CD4-positive, alpha-beta T cell (primary cell): Measurements from ENCODE around the gene AIF1. TPM values are rescaled to one million over a fixed set of nuclear protein-coding genes. Genes with fewer than 3 reads are reported as not detected.

Experiments
- ATAC-seq: fragments of 200-7000 bp; cut with Tn5 transposase; one replicate; pipeline ENCODE4 v1.10.0; 2022; ENCODE audit warnings: mild to moderate bottlenecking; ENCODE audit not compliant: poor library complexity
- CTCF ChIA-PET: fragments of 350-600 bp; sonication (Branson Sonifier 250); formaldehyde crosslinking; loops from one replicate; lab custom pipeline; 2021; ENCODE audit warnings: antibody characterized with exemption, inconsistent platforms; lab: Charles Lee
- POLR2A ChIA-PET: fragments of 350-600 bp; sonication (Branson Sonifier 250); formaldehyde crosslinking; loops from one replicate; lab custom pipeline; 2021; ENCODE audit warnings: antibody characterized with exemption, inconsistent platforms; lab: Charles Lee
- DNase-seq, 14 experiments: peaks; one replicate each; pipeline ENCODE4 v3.0.0-alpha.2; 2013 to 2020; ENCODE audit warnings: mixed read lengths in 2 of 14
- H3K27ac ChIP-seq, 2 donors: one replicate each; pipeline versions ENCODE4 v1.5.1 to v1.7.0; 2013; ENCODE audit warnings: low read length in 2 of 2, low read depth in 1 of 2, mild to moderate bottlenecking in 1 of 2
- H3K27me3 ChIP-seq, 2 experiments: 1 replicate in 1 of 2; 2 replicates in 1 of 2; pipeline versions ENCODE4 v1.6.1 to v1.7.0; 2013; ENCODE audit warnings: low read length in 2 of 2, control low read depth in 1 of 2, mild to moderate bottlenecking in 1 of 2, moderate library complexity in 1 of 2; ENCODE audit not compliant: insufficient read depth in 2 of 2, control insufficient read depth in 1 of 2
- H3K36me3 ChIP-seq: one replicate; pipeline ENCODE4 v1.6.1; 2013; ENCODE audit warnings: low read length, control low read depth; ENCODE audit not compliant: insufficient read depth
- H3K4me1 ChIP-seq: one replicate; pipeline ENCODE4 v1.6.1; 2013; ENCODE audit warnings: low read length, control low read depth; ENCODE audit not compliant: insufficient read depth
- H3K4me3 ChIP-seq: one replicate; pipeline ENCODE4 v1.5.1; 2013; ENCODE audit warnings: mild to moderate bottlenecking, low read length, moderate library complexity
- H3K9me3 ChIP-seq, 2 experiments: 1 replicate in 1 of 2; 2 replicates in 1 of 2; pipeline versions ENCODE4 v1.6.1 to v1.7.0; 2013; ENCODE audit warnings: low read length in 2 of 2, mild to moderate bottlenecking in 2 of 2, control low read depth in 1 of 2, moderate library complexity in 1 of 2; ENCODE audit not compliant: control insufficient read depth in 1 of 2, insufficient read depth in 1 of 2
- H3K27ac Mint-ChIP-seq: one replicate; pipeline ENCODE4 v1.8.0; 2020; ENCODE audit warnings: mixed read lengths
- H3K27me3 Mint-ChIP-seq: one replicate; pipeline ENCODE4 v1.8.0; 2021; ENCODE audit warnings: mixed read lengths
- H3K36me3 Mint-ChIP-seq: one replicate; pipeline ENCODE4 v1.8.0; 2021; ENCODE audit warnings: low read depth, mixed read lengths
- H3K4me1 Mint-ChIP-seq: one replicate; pipeline ENCODE4 v1.8.0; 2021; ENCODE audit warnings: low read depth, mixed read lengths
- H3K4me3 Mint-ChIP-seq: one replicate; pipeline ENCODE4 v1.8.0; 2020; ENCODE audit warnings: mild to moderate bottlenecking, mixed read lengths
- H3K9me3 Mint-ChIP-seq: one replicate; pipeline ENCODE4 v1.8.0; 2020; ENCODE audit warnings: mixed read lengths
- intact Hi-C, 2 experiments: fragments of 100-400 bp; cut with DNase I in 1 of 2; cut with micrococcal nuclease in 1 of 2; formaldehyde crosslinking; loops; one replicate each; pipeline versions ENCODE4 v1.15.1 to v1.9.0; 2023 to 2025; cut with DNase I, micrococcal nuclease
- total RNA-seq, 174 experiments: library from RNA in 2 of 174; stranded (reverse) in 2 of 174; gene quantifications; one replicate each; pipeline ENCODE4 v1.2.3 and lab custom pipeline; 2021 to 2026
- TF ChIP-seq, protein P1 (sequence below): fragments of 200-600 bp; IDR thresholded peaks from one replicate; pipeline ENCODE4 v1.8.0; 2022; ENCODE audit warnings: antibody characterized with exemption, mild to moderate bottlenecking

The AIF1 gene
- total RNA-seq, 2 experiments from 2014 or later = 31.8 to 35.5 TPM

DNA sequence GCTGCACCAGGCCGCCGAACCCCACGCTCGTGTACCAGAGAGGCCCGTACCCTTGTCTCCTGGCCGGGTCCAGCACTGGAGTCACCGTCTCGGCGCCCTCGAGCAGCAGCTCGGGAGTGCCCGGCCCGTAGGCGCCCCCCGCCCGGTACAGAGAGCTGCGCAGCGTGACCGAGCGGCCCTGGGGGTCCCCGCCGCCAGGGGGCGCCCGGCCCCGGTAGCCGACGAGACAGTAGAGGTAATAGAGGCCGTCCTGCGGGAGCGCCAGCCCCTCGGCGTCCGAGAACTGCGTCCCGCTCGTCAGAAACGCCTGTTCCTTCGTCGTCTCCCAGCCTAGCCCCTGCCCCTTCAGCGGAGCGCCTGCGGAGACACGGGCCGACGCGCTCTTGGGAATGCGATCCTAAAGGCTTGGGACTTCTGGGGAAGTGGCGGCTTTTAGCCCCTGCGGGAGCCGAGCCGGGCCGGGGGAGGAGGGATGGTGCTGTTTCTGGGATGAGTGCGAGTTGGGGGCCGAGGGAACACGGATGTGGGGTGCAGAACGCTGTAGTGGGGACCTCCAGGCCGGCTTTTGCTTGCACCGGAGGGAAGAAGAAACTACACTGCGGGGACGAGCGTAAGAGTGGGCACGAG is 34.1 kb upstream of the AIF1 start:
- no peaks in the 10 kb centered on the region for H3K9me3 Mint-ChIP-seq

DNA sequence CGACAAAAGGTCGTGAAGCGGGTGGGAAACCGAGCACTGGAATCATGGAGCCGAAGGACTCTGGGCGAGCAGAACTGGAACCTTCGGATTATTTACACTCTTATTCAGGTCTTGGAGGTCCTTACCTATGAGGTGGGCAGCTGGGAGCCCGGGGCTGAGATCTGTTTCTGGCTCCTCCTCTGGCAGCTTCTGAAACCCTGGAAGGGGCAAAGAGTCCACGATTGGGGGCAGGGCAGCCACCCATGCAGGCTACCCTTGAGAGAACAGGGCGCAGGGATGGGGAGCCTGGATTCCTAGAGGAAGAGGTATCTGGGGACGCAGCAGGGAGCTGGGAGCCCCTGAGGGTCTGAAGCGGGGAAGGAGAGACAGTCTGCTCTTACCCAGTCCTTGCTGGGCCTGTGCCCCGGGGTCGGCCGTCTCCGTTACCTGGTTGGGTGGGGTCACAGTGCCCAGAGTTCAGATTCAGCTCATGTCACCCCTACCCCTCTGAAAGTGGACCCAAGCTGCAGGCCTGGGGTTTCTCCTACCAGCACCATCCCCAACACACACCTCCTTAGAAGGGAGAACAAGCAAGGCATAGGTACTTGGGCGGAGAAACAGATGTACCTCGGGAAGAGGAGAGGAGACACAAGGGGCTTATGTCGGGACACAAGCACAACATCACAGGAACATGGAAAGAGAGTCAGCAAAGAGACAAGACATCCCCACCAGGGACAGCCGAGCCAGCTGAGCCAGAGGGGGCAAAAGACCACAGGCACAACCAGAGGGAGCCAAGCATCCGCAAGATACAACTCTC is 33.4 kb upstream of the AIF1 start:
- peak overlapping the region; percentile 85 for H3K27ac Mint-ChIP-seq
- no peaks in the 10 kb centered on the region for H3K27me3 Mint-ChIP-seq
- H3K4me1 ChIP-seq = peaks cover 83% of the 10 kb centered on the region
- H3K27ac ChIP-seq = peak overlapping the region; percentile 82 to 95
- TF ChIP-seq, protein P1, sequence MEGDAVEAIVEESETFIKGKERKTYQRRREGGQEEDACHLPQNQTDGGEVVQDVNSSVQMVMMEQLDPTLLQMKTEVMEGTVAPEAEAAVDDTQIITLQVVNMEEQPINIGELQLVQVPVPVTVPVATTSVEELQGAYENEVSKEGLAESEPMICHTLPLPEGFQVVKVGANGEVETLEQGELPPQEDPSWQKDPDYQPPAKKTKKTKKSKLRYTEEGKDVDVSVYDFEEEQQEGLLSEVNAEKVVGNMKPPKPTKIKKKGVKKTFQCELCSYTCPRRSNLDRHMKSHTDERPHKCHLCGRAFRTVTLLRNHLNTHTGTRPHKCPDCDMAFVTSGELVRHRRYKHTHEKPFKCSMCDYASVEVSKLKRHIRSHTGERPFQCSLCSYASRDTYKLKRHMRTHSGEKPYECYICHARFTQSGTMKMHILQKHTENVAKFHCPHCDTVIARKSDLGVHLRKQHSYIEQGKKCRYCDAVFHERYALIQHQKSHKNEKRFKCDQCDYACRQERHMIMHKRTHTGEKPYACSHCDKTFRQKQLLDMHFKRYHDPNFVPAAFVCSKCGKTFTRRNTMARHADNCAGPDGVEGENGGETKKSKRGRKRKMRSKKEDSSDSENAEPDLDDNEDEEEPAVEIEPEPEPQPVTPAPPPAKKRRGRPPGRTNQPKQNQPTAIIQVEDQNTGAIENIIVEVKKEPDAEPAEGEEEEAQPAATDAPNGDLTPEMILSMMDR = no peak
- ChIA-PET POLR2A (interaction anchor here (0.6 to 34.9 kb wide), 19 partner anchors 5 to 1390 kb away, joined by 3 to 1160 read pairs (median 8); partner anchors contain the start of genes ATP6V1G2, BAG6, CSNK2B and DDX39B), CTCF (interaction anchor here (0.7 to 16.9 kb wide), 9 partner anchors 12 to 88 kb away, joined by 3 to 353 read pairs (median 8); partner anchors contain the start of genes ATP6V1G2, DDX39B, NCR3 and NFKBIL1)
- no peak for ATAC-seq
- no peaks in the 10 kb centered on the region for H3K27me3 ChIP-seq
- H3K9me3 Mint-ChIP-seq = no peaks in the 10 kb centered on the region
- peaks cover 57% of the 10 kb centered on the region for H3K36me3 Mint-ChIP-seq
- intact Hi-C loops = loop anchor here (1.0 to 10.0 kb wide), 4 partner anchors 9 to 253 kb away; partner anchors contain the start of gene LTA (in 1 of the 2)
- H3K4me1 Mint-ChIP-seq = peaks cover 84% of the 10 kb centered on the region
- peak overlapping the region; percentile 97 for H3K4me3 ChIP-seq
- H3K4me3 Mint-ChIP-seq = peak overlapping the region; percentile 97
- peaks cover 41% of the 10 kb centered on the region for H3K36me3 ChIP-seq
- peak in 7 of 14 experiments; percentile 17 to 57 (median 29) for DNase-seq
- no peaks in the 10 kb centered on the region for H3K9me3 ChIP-seq

More for the DNA sequence above, 34.1 kb upstream of the AIF1 start:
- Histone ChIP-seq H3K27me3 (no peaks in the 10 kb centered on the region), H3K27ac (peak overlapping the region; percentile 82 to 95), H3K4me1 (peaks cover 82% of the 10 kb centered on the region), H3K9me3 (no peaks in the 10 kb centered on the region), H3K4me3 (peak overlapping the region; percentile 97), H3K36me3 (peaks cover 41% of the 10 kb centered on the region)
- peak overlapping the region; percentile 97 for H3K4me3 Mint-ChIP-seq
- intact Hi-C loops = loop anchor here (1.0 to 10.0 kb wide), 6 partner anchors 9 to 254 kb away; partner anchors contain the start of genes NFKBIL1 (in 2 of the 2) and LTA (in 1 of the 2)
- H3K36me3 Mint-ChIP-seq = peaks cover 64% of the 10 kb centered on the region
- DNase-seq (peak; percentile 77 to 93 (median 90)), ATAC-seq (peak; percentile 66)
- ChIA-PET POLR2A (interaction anchor here (1.2 to 34.9 kb wide), 16 partner anchors 5 to 1616 kb away, joined by 3 to 1160 read pairs (median 10); partner anchors contain the start of genes ATP6V1G2, BAG6, CSNK2B and DDX39B), CTCF (interaction anchor here (0.6 to 16.9 kb wide), 16 partner anchors 8 to 307 kb away, joined by 3 to 353 read pairs (median 7); partner anchors contain the start of genes ATP6V1G2, DDX39B, LTA and NCR3)
- H3K4me1 Mint-ChIP-seq = peaks cover 84% of the 10 kb centered on the region
- H3K27ac Mint-ChIP-seq = peak overlapping the region; percentile 85
- TF ChIP-seq, protein P1 = peak; percentile 98
- no peaks in the 10 kb centered on the region for H3K27me3 Mint-ChIP-seq

DNA sequence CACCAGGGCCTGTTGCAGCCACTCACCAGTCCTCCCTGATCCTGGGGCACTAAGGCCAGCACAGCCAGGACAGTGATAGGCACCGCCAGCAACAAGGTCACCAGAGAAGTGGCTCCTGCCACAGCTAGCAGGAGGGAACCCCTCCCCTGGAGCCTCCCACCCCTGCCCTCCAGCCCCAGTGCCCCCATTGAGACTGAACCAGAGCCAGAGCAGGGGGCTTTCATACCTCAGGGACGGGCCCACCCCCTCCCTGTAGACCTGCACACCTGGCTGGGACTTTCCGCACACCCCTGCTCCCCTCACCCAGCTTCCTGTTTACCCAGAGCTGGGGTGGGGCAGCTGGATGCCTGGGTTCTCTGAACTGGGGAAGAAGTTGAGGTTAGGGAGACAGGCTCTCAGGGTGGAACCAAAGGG is 32.8 kb upstream of the AIF1 start, which contains the start of gene LTB:
LTB (minus strand) TSS at position 195 of the 414 bp plus-strand sequence; CDS start at position 188, 7 bp downstream.
- H3K27ac Mint-ChIP-seq = peak within 1 kb of the TSS; percentile 85
- Histone ChIP-seq H3K36me3 (peaks cover 35% of the 10 kb centered on the region), H3K27me3 (no peaks in the 10 kb centered on the region), H3K4me3 (peak within 1 kb of the TSS; percentile 97), H3K4me1 (peaks cover 83% of the 10 kb centered on the region), H3K27ac (peak within 1 kb of the TSS; percentile 82 to 95), H3K9me3 (no peaks in the 10 kb centered on the region)
- H3K27me3 Mint-ChIP-seq = no peaks in the 10 kb centered on the region
- intact Hi-C loops = loop anchor here in 1 of 2 experiments (10.0 kb wide), 1 partner anchor 253 kb away; no protein-coding TSS in a partner anchor
- H3K36me3 Mint-ChIP-seq = peaks cover 51% of the 10 kb centered on the region
- peak; percentile 65 for ATAC-seq
- peak; percentile 43 to 90 (median 77) for DNase-seq
- TF ChIP-seq, protein P1 = no peak
- ChIA-PET POLR2A (interaction anchor here (0.6 to 34.9 kb wide), 23 partner anchors 4 to 1389 kb away, joined by 3 to 1160 read pairs (median 6); partner anchors contain the start of genes ABHD16A, ATP6V1G2, BAG6 and C6orf47), CTCF (interaction anchor here (1.2 to 16.9 kb wide), 5 partner anchors 14 to 88 kb away, joined by 3 to 353 read pairs (median 8); partner anchors contain the start of genes ATP6V1G2, NCR3 and NFKBIL1)
- peaks cover 84% of the 10 kb centered on the region for H3K4me1 Mint-ChIP-seq
- no peaks in the 10 kb centered on the region for H3K9me3 Mint-ChIP-seq
- H3K4me3 Mint-ChIP-seq = peak within 1 kb of the TSS; percentile 97
